Measurements from ENCODE around the gene VIT.

Gene VIT

GRCh38 chr2:36762764-36763490, 66.4 kb downstream of the VIT start:
- DNase-seq = no peak

GRCh38 chr2:36769106-36769505, 72.6 kb downstream of the VIT start:
- no peak for DNase-seq

GRCh38 chr2:36770542-36771287, 74.2 kb downstream of the VIT start:
- no peak for DNase-seq

- DNase-seq = no peak
These were observed 75.2 kb downstream of the VIT start for GRCh38 chr2:36771671-36772070.

GRCh38 chr2:36773947-36774346, 77.4 kb downstream of the VIT start:
- no peak for DNase-seq

GRCh38 chr2:36775261-36775660, 78.8 kb downstream of the VIT start:
- DNase-seq = no peak

- DNase-seq = no peak
These were observed 79.3 kb downstream of the VIT start for GRCh38 chr2:36775806-36776205.

GRCh38 chr2:36777272-36777671, 80.8 kb downstream of the VIT start:
- DNase-seq = no peak

GRCh38 chr2:36777788-36778187, 81.3 kb downstream of the VIT start:
- DNase-seq = no peak

GRCh38 chr2:36779462-36779861, 83.0 kb downstream of the VIT start:
- DNase-seq = no peak

GRCh38 chr2:36780231-36780839, 83.8 kb downstream of the VIT start:
- peak in 1 of 56 donors; percentile 13 for DNase-seq

GRCh38 chr2:36781907-36782720, 85.6 kb downstream of the VIT start:
- DNase-seq = no peak

- peak in 12 of 56 donors; percentile 3 to 67 (median 36) for DNase-seq
These were observed 86.7 kb downstream of the VIT start for GRCh38 chr2:36783246-36783645.

GRCh38 chr2:36785179-36785795, 88.8 kb downstream of the VIT start:
- peak in 30 of 56 donors; percentile 2 to 58 (median 11) for DNase-seq

- DNase-seq = no peak
These were observed 92.8 kb downstream of the VIT start for GRCh38 chr2:36789181-36789804.

GRCh38 chr2:36792951-36793350, 96.4 kb downstream of the VIT start:
- no peak for DNase-seq

GRCh38 chr2:36797324-36798070, 101.0 kb downstream of the VIT start:
- peak in 19 of 56 donors; percentile 3 to 74 (median 23) for DNase-seq

- DNase-seq = no peak
These were observed 102.2 kb downstream of the VIT start for GRCh38 chr2:36798724-36799123.

- DNase-seq = peak in 40 of 56 donors; percentile 3 to 90 (median 54)
These were observed 103.9 kb downstream of the VIT start for GRCh38 chr2:36800381-36800780.

GRCh38 chr2:36801088-36801487, 104.6 kb downstream of the VIT start:
- DNase-seq = no peak

Data from nucleus accumbens (tissue), 56 donors.